Effector CD4-positive, alpha-beta T cell (primary cell): ENCODE measurements around the gene UBC.
A peak's percentile ranks its signal among the peaks of the same experiment; 100 is the strongest.

ENCODE experiments used
- DNase-seq: peaks from one replicate; pipeline ENCODE4 v3.0.0-alpha.2; 2020

Gene UBC

GRCh38 chr12:124863416-124864325 lies 50.8 kb downstream of the UBC start, which contains the start of gene SCARB1:
Gene SCARB1 (minus strand): TSS chr12:124863864. CDS start chr12:124863720, 144 bp downstream.
- peak; percentile 58 for DNase-seq

GRCh38 chr12:124862768-124863415 lies 51.6 kb downstream of the UBC start:
- no peak for DNase-seq

GRCh38 chr12:124861898-124862676 lies 52.4 kb downstream of the UBC start:
- DNase-seq: no peak
